ENCODE measurements around the gene IPO4.

GRCh38 chr14:24211311-24211710 is 22.7 kb upstream of the IPO4 start:
- no peak for TF ChIP-seq CTCF (IDR thresholded peaks at IDR 0.05)
- TF ChIP-seq POLR2A (IDR thresholded peaks at IDR 0.05) = no peak

Measured in right lobe of liver (tissue), 4 donors.